Posterior vena cava (tissue), 2 donors: ENCODE results near the gene PTGIR. TPM values are rescaled to one million over a fixed set of nuclear protein-coding genes. Genes with fewer than 3 reads are reported as not detected.
A peak's percentile ranks its signal among the peaks of the same experiment; 100 is the strongest.

Experiments used
- DNase-seq: peaks from one replicate; pipeline ENCODE4 v3.0.0-alpha.2; 2020; ENCODE audit warnings: low spot score
- intact Hi-C, 2 donors: fragments of 100-400 bp; cut with DNase I; formaldehyde crosslinking; loops; one replicate each; pipeline versions ENCODE4 v1.14.1 to v1.14.2; 2022 to 2023
- long read RNA-seq, 2 donors: library from polyadenylated mRNA; unstranded; transcript quantifications; one replicate each; pipeline ENCODE4 v2.0.0, GENCODE V29; 2020 to 2021
- total RNA-seq, 2 donors: library from RNA; stranded (reverse); fragmentation: NEBNext Ultra II Directional; extraction: Animal tissue kit (Norgen Biotek cat#: 25700); gene quantifications; one replicate each; pipeline ENCODE4 v1.2.1, GENCODE V29; 2021
- donor health status: DM: yes; HTN: yes; CAD: no.
- donor health status: DM: yes; HTN: yes; CAD: no.

Gene PTGIR
- 10 to 100 TPM; 17.3 to 29.8 TPM for total RNA-seq
- long read RNA-seq, donor 1, transcript PTGIR-203 (1 exons, 2,026 nt): major isoform, 5 of 17 reads
- long read RNA-seq, donor 1, partial matches to known transcripts: 2 of 17 reads
- long read RNA-seq, donor 1, other reads (novel, unspliced or antisense): 6 of 17 reads
- long read RNA-seq, donor 2, transcript PTGIR-201 (3 exons, 2,107 nt): major isoform, 34 of 109 reads
- long read RNA-seq, donor 2, partial matches to known transcripts: 51 of 109 reads
- long read RNA-seq, donor 2, other reads (novel, unspliced or antisense): 19 of 109 reads

GRCh38 chr19:46624958-46625661 is at the start of gene PTGIR:
Gene PTGIR, minus strand, starts transcription at chr19:46625089. Its CDS starts 864 bp downstream, at chr19:46624225.
- peak; percentile 96 for DNase-seq
- intact Hi-C loops: no loop called here

DNA sequence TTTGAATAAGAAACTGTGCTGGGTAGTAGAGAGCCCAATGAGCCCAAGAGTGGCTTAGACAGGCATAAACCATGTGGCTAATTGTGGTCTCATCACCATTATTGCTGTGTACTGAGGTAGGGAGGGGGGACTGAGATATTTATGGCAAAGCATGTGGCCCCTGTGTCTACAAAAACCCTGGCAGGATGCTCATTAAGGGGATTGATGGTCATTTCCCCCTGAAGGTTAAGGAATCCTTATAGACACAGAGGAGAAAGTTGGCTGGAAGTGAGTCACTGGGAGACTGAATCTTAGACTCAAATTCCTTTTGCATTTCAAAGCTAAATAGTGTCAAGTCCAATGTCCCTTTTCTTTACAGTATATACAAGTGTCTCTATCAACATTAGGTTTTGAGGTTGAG is 45.9 kb upstream of the PTGIR start:
- intact Hi-C loops: no loop called here

DNA sequence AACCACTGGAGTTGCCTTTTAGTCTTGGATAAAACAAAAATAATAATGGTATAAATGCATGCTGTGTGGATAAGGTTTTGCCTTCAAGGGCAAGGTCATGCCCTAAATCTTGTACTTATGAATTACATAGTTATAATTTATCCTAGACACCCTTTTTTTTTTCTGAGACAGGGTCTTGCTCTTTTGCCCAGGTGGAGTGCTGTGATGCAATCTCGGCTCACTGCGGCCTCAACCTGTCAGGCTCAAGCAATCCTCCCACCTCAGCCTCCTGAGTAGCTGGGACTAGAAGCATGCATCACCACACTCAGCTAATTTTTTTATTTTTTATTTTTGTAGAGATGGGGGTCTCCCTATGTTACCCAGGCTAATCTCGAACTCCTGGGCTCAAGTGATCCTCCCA is 43.8 kb upstream of the PTGIR start:
- intact Hi-C loops: loop anchor here (5.0 to 10.0 kb wide), 2 partner anchors 144 to 339 kb away; no protein-coding TSS in a partner anchor
- no peak for DNase-seq

More for the DNA sequence above, 45.9 kb upstream of the PTGIR start:
- DNase-seq: no peak

GRCh38 chr19:46665072-46665471 is 40.2 kb upstream of the PTGIR start:
- intact Hi-C loops: loop anchor here (5.0 to 10.0 kb wide), 2 partner anchors 140 to 342 kb away; no protein-coding TSS in a partner anchor

DNA sequence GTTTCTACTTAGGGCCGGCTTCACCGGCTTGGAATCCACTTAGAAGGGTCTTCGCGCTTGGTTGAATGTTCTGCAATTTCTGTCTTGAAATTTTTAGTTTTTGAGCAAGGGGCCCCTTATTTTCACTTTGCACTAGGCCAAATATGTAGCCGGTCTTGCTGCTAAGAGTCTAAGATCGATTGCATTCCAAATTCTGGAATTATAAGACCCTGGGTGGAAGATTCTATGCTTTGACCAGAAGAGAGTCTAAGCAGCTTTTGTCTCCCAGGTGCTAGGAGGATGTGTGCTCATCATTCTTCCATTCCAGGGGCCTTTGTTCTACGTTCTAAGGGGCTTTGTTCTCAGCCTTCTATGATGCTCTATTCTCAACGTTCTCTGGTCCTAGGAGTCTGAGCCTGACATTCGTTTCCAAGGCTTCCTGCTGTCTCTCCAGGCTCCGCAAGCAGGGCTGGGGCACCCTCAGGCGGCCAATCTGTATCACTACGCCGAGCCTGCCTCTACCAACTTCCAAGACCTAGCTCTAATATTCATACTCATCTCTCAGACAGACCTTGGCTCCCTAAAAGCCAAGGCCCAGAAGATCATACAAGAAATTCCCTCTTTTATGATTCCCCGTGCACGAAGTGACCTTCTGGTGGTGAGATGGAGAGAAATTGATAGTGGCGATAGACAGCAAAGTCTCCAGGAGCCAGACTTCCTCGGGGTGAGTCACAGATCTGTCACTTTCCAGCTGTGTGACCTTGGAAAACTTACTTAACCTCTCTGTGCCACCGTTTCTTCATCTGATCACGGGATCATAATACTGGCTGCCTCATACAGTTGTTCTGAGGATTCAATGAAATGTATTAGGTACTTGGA is 37.1 kb upstream of the PTGIR start:
- intact Hi-C loops: loop anchor here (2.0 to 10.0 kb wide), 3 partner anchors 47 to 137 kb away; no protein-coding TSS in a partner anchor
- DNase-seq: peak; percentile 93

More at GRCh38 chr19:46665072-46665471, 40.2 kb upstream of the PTGIR start:
- DNase-seq: no peak

DNA sequence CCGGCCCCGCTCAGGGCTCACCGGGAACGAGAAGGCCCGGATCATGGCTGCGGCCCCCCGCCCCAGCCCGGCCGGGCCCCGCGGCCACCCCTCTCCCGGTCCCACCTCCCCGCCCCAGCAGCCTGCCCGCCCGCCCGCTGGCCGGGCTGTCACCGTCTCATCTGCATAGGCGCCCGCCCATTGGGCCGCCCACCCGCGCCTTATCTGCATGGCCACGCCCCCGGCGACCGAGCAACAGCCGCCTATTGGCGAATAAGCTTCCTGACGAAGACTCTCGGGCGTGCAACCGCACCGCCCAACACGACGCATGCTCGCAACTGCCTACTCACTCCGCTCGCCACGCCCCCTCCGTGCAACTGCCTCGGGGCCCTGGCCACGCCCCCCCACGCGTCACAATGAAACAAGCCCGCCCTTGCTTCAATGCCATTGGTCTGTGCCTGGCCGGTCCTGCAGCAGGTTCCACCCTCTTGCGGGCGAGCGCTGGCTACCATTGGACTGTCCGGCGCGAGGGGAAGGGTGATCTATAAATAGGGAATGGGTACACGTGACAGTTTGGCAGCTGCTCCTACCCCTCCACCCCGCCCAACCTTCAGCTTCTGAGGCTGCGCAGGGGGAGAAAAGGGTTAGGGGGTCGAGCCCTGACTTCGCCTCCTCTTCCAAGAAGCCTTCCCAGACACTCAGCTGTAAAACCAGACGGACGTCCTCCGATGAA is 36.3 kb upstream of the PTGIR start, which contains the start of gene DACT3:
DACT3 (minus strand) TSS at position 163 of the 712 bp plus-strand sequence; CDS start at position 45, 118 bp downstream.
- intact Hi-C loops: loop anchor here (5.0 to 10.0 kb wide), 2 partner anchors 49 to 136 kb away; no protein-coding TSS in a partner anchor
- DNase-seq: peak; percentile 100

GRCh38 chr19:46660551-46661019 is 35.7 kb upstream of the PTGIR start:
- intact Hi-C loops: loop anchor here (5.0 to 10.0 kb wide), 2 partner anchors 48 to 136 kb away; no protein-coding TSS in a partner anchor
- no peak for DNase-seq

DNA sequence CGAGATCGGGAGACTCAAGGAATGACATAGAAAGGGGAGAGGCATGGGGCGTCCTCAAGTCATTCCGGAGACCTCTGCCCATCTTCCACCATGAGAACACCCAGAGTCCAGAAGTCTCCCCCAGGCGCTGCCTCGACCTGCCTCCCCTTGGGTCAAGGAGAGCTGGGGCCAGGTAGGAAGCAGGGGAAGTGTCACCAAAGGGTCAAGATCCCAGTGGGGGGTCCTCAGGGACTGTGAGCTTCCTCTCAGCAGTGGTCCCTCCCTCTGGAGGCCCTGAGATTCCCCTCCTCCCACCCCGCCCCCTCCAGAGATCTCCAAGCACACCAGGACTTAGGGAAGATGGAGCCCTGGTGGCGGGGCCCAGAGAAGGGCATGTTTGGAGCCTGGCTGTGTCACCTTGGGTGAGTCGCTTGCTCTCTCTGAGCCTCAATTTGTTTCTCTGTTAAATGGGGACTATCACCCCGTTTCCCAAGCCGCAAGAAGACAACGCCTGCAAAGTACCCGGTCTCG is 35.2 kb upstream of the PTGIR start:
- intact Hi-C loops: loop anchor here (5.0 to 10.0 kb wide), 2 partner anchors 48 to 135 kb away; no protein-coding TSS in a partner anchor
- no peak for DNase-seq

DNA sequence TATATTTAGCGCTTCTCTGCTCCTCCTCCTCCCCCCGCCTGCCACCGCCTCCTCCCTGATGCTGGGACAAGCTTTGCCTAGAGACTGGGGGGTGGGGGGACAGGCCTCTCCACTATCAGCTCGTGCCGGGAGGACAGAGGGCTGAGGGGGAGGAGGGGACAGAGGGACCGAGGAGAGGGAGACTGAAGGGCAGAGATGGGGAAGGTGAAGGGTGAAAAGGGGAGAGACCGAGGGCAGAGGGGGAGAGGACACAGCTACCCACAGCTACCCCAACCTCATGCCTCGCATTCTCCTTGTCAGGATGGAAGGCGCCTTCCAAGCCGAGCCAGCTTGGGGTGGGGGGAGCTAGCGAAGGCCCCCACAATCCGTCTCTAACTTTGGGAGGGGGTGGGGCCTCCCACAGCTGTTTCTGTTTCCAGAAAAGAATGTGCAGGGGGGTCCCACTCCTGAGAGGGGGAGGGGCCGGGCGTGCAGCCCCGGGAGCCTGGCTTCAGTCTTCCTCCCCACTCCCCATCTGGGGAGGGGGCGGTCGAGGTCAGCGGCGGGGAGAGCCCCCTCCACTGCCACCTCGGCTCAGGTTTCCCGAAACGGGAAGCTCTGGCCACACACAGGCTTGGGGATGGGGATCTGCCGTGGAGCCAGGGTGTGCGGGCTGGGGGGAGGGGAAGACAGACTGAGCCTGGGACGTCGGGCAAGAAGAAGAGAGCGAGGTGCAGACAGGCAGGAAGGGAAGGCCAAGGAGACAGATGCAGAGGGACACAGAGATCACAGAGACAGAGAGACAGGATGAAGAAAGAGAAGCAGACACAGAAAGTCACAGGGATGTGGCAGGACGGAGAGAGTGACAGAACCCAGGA is 34.5 kb upstream of the PTGIR start:
- no peak for DNase-seq

DNA sequence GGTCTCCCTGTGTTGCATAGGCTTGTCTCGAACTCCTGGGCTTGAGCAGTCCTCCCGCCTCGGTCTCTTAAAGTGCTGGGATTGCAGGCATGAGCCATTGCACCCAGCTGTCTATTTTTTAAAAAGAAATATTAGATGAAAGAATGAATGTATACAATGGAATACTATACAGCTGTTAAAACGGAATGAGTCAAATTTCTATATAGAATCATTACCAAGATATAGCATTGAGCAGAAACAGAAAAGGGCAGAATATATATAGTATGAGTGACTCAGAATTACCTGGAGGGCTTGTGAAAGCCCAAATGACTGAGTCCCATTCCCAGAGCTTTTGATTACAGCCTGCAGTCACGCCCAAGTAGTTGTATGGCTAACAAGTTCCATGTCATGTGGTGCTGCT is 31.7 kb upstream of the PTGIR start:
- no peak for DNase-seq
- intact Hi-C loops: no loop called here

More for the DNA sequence above, 34.5 kb upstream of the PTGIR start:
- intact Hi-C loops: loop anchor here (5.0 to 10.0 kb wide), 2 partner anchors 47 to 135 kb away; no protein-coding TSS in a partner anchor

GRCh38 chr19:46654621-46655152 is 29.8 kb upstream of the PTGIR start:
- intact Hi-C loops: no loop called here
- no peak for DNase-seq

- intact Hi-C loops: no loop called here
- DNase-seq: no peak
Observed at GRCh38 chr19:46650445-46650844, 25.6 kb upstream of the PTGIR start.

- intact Hi-C loops: no loop called here
- no peak for DNase-seq
Observed at GRCh38 chr19:46648961-46649960, 24.4 kb upstream of the PTGIR start.

GRCh38 chr19:46648060-46648960 is 23.4 kb upstream of the PTGIR start:
- DNase-seq: no peak
- intact Hi-C loops: no loop called here

DNA sequence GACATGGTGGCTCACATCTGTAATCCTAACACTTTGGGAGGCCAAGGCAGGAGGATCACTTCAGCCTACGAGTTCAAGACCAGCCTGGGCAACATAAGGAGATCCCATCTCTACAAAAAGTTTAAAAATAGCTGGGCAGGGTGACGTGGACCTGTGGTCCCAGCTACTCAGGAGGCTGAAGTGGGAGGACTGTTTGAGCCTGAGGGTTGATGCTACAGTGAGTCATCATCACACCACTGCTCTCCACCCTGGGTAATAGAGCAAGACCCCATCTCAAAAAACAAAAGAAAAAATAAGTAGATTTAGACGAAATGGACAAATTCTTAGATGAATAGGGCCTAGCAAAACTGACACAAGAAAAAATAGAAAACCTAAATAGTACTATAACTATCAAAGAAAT is 21.5 kb upstream of the PTGIR start:
- intact Hi-C loops: no loop called here
- DNase-seq: no peak
